Activated CD4-positive, alpha-beta T cell treated with anti-CD3 and anti-CD28 coated beads, Interleukin-2, amount 50 U/mL, for 16 hours (primary cell): ENCODE measurements around the gene NOBOX.
"Not testable (repeated sequence)": the region's sequence is repeated elsewhere in the genome, so short reads cannot be mapped to it uniquely, and the experiment has no call there.

Experiments used
- DNase-seq: peaks from one replicate; pipeline ENCODE4 v3.0.0-alpha.2; 2020

The NOBOX gene

GRCh38 chr7:144390481-144390880, 13.0 kb downstream of the NOBOX start:
- DNase-seq, result no peak

- DNase-seq, result no peak
These were observed 14.5 kb downstream of the NOBOX start for GRCh38 chr7:144388950-144389349.

- DNase-seq, result no peak
These were observed 16.8 kb downstream of the NOBOX start for GRCh38 chr7:144386741-144387140.

- DNase-seq, result peak; percentile 46
These were observed 18.8 kb downstream of the NOBOX start for GRCh38 chr7:144384555-144385245.

GRCh38 chr7:144384071-144384470, 19.4 kb downstream of the NOBOX start:
- no peak for DNase-seq

- no peak for DNase-seq
These were observed 23.6 kb downstream of the NOBOX start for GRCh38 chr7:144379776-144380384.

- no peak for DNase-seq
These were observed 24.8 kb downstream of the NOBOX start for GRCh38 chr7:144378651-144379050.

GRCh38 chr7:144369221-144369620, 34.3 kb downstream of the NOBOX start:
- not testable (repeated sequence) for DNase-seq

GRCh38 chr7:144367250-144367649, 36.2 kb downstream of the NOBOX start:
- not testable (repeated sequence) for DNase-seq

- not testable (repeated sequence) for DNase-seq
These were observed 38.0 kb downstream of the NOBOX start for GRCh38 chr7:144365523-144365922.

GRCh38 chr7:144362061-144362460, 41.4 kb downstream of the NOBOX start:
- DNase-seq, result not testable (repeated sequence)

GRCh38 chr7:144356860-144357259, 46.6 kb downstream of the NOBOX start:
- DNase-seq, result not testable (repeated sequence)

- DNase-seq, result not testable (repeated sequence)
These were observed 47.3 kb downstream of the NOBOX start for GRCh38 chr7:144356185-144356584.

- not testable (repeated sequence) for DNase-seq
These were observed 48.2 kb downstream of the NOBOX start, which contains the start of gene ARHGEF5 for GRCh38 chr7:144355176-144355822. TSS of gene ARHGEF5 (plus strand) at chr7:144355402. CDS start at chr7:144362670, 7,268 bp downstream.

- DNase-seq, result not testable (repeated sequence)
These were observed 51.8 kb downstream of the NOBOX start for GRCh38 chr7:144351667-144352066.

GRCh38 chr7:144348625-144349024, 54.9 kb downstream of the NOBOX start:
- not testable (repeated sequence) for DNase-seq
